ENCODE results near the gene PRKCH.
A peak's percentile ranks its signal among the peaks of the same experiment; 100 is the strongest.

DNA sequence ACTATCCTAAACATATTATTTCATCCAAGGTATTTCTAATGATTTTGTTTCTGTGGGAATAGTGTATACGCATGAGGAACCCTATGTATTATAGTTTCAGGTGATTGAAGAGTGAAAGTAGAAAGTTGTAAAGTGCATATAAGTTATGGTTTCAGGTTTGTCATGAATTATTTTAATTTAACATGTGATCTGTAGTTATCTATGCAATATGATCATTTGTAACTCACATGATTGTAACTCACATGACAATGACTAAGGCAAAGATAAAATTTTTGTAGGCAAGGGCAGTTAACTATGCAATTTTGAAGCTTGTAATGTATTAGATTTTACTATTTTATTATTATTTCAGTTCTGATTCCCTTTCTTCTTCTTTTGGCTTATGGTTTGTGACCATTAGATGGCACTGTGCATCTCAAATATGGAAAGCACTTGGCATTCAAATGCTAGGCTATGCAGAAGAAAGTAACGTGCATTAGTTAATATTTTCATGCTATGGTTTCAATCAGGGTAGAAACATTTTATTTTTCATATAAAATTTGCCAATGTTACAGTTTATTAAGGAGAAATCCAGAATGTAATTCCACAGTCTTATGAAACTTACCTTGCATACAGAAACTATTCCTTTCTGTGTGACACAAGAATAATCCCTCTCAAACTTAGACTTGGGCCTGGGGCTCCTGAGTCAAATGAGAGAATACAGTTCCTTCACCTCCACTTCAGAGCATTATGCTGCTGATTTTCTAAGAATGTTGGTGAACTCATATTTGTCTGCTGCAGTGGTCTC is 24.5 kb upstream of the PRKCH start:
- TF ChIP-seq POLR2A (IDR thresholded peaks at IDR 0.05; ENCODE audit: extremely low read depth, insufficient read length), result no peak
- TF ChIP-seq CTCF (IDR thresholded peaks at IDR 0.05; ENCODE audit: low read depth, low read length), result peak; percentile 48

Data from NB4 (cell line).